Measurements from ENCODE around the gene DCAF11. TPM values are rescaled to one million over a fixed set of nuclear protein-coding genes. Genes with fewer than 3 reads are reported as not detected.

Gene DCAF11
- total and polyA plus RNA-seq, 2 of the 8 experiments (the other 6 are each of a cell fraction or from before 2014, with no cell fraction given) = 60.4 to 63.6 TPM

DNA sequence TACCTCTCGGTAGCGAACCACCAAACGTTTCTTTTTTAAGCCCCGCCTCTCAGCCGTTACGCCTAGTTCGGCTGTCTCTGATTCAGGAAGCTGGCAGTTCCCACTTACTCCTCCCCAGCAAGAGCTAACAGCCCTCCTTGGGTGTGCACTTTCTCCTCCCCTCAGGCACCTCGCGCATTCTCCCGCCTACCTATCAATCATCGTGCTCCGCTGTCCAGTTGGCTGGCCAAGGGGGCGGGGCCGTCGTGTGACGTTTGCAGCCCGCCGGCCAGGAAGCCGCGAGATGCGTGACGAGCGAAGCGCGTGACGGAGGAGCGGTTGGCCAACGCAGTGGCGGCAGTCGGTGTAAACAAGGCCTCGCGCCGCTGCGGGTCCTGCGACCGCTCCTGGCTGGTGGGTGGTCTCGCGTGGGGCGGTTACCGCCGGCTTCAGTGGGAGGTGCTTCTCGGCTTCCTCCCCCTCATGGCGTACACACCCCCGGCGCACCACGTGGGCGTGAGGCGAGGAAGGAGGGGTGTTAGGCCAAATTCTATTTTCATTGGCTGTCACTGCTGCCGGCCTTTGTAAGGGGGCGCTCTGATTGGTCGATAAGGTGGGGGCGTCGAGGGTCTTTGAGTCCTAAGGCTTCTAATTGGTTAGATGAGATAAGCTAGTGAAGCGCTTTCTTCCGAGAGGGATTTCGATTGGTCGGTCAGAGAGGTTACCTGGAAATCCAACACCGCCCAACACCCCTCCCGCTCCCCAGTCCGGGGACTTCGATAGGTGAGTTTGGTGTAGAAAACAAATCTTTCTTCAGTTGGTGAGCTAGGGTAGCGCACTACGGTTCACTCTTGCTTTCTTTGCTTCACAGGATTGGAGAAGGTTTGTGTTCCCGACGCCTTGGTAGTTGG is at the start of gene DCAF11, which contains the start of gene NRL (continued):
- TF ChIP-seq SUZ12 (IDR thresholded peaks at IDR 0.05; ENCODE audit: low read length) = no peak
- TF ChIP-seq CHD2 (IDR thresholded peaks at IDR 0.05; ENCODE audit: low read length) = peak; percentile 91
- no peak for TF ChIP-seq RXRA (IDR thresholded peaks at IDR 0.05; ENCODE audit: insufficient read depth, low read depth, low read length)
- TF ChIP-seq CREB1 (IDR thresholded peaks at IDR 0.05) = peak; percentile 94
- TF ChIP-seq YY1 (IDR thresholded peaks at IDR 0.05; ENCODE audit: low read depth, low read length) = 0 out of 2 replicates have a peak, but pooled peaks have one; percentile 20
- TF ChIP-seq SAP30 (IDR thresholded peaks at IDR 0.05; ENCODE audit: insufficient read depth, insufficient replicate concordance, low read length) = peak; percentile 28
- peak; percentile 60; the same call in 1 of the 2 replicates for TF ChIP-seq EGR1 (IDR thresholded peaks at IDR 0.05; ENCODE audit: borderline replicate concordance, low read depth, low read length)
- TF ChIP-seq, protein P1, sequence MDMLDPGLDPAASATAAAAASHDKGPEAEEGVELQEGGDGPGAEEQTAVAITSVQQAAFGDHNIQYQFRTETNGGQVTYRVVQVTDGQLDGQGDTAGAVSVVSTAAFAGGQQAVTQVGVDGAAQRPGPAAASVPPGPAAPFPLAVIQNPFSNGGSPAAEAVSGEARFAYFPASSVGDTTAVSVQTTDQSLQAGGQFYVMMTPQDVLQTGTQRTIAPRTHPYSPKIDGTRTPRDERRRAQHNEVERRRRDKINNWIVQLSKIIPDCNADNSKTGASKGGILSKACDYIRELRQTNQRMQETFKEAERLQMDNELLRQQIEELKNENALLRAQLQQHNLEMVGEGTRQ (IDR thresholded peaks at IDR 0.05; ENCODE audit: low read length) = peak; percentile 81
- TF ChIP-seq JUND (IDR thresholded peaks at IDR 0.05; ENCODE audit: low read length) = no peak
- TF ChIP-seq CEBPB (IDR thresholded peaks at IDR 0.05; ENCODE audit: low read depth, low read length) = 0 out of 2 replicates have a peak, but pooled peaks have one; percentile 13
- 0 out of 2 replicates have a peak, but pooled peaks have one; percentile 8 for TF ChIP-seq RFX5 (IDR thresholded peaks at IDR 0.05; ENCODE audit: borderline replicate concordance, low read depth, low read length)
- TF ChIP-seq TBP (IDR thresholded peaks at IDR 0.05; ENCODE audit: low read depth, low read length) = peak; percentile 66
- TF ChIP-seq SP2 (IDR thresholded peaks at IDR 0.05; ENCODE audit: low read length) = peak; percentile 73
- TF ChIP-seq, protein P2, sequence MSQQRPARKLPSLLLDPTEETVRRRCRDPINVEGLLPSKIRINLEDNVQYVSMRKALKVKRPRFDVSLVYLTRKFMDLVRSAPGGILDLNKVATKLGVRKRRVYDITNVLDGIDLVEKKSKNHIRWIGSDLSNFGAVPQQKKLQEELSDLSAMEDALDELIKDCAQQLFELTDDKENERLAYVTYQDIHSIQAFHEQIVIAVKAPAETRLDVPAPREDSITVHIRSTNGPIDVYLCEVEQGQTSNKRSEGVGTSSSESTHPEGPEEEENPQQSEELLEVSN (IDR thresholded peaks at IDR 0.05) = peak; percentile 77
- peak; percentile 39 for TF ChIP-seq ASH2L (IDR thresholded peaks at IDR 0.05; ENCODE audit: low read length)
- peak; percentile 84 for TF ChIP-seq SP4 (IDR thresholded peaks at IDR 0.05; ENCODE audit: low read length)
- peak; percentile 99 for TF ChIP-seq SP1 (IDR thresholded peaks at IDR 0.05; ENCODE audit: low read depth, low read length)
- peak; percentile 83 for TF ChIP-seq BACH1 (IDR thresholded peaks at IDR 0.05; ENCODE audit: low read length)
- TF ChIP-seq POU5F1 (IDR thresholded peaks at IDR 0.05; ENCODE audit: low read depth, low read length) = no peak
- peak; percentile 29 for TF ChIP-seq TAF7 (optimal IDR thresholded peaks at IDR 0.05; ENCODE audit: borderline replicate concordance, low read depth, low read length)

Measured in H1 (cell line).